ENCODE measurements around the gene ANKRD10. TPM values are rescaled to one million over a fixed set of nuclear protein-coding genes. Genes with fewer than 3 reads are reported as not detected.

The ANKRD10 gene
- total RNA-seq, 1 experiment from 2014 or later = 120 TPM

DNA sequence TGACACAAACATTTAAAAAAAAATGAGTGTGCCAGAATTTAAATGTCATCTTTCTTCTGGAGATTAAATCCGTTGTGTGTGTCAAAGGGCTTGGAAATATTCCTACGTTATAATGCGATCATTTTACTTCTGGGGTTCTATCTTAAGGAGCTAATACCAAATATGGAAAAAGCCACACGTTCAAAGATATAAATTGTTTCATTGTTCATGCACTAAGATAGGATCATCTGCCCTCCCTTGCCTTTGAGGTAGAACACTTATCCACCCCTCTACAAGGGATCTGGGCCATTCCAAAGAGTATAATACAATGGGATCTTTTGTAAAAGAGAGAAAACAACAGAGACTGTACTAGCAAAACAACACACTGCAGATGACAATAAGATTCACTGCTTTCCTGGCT, 64.9 kb downstream of the ANKRD10 start:
- H3K4me1 Mint-ChIP-seq (ENCODE audit: low read depth, unreplicated experiment) = no peaks in the 10 kb centered on the region
- peaks cover 33% of the 10 kb centered on the region for H3K27me3 Mint-ChIP-seq (ENCODE audit: unreplicated experiment)
- no peak overlapping the region for H3K4me3 Mint-ChIP-seq (ENCODE audit: low read depth, unreplicated experiment)
- BruUV-seq (replicated peaks) = no TSS peak
- no peaks in the 10 kb centered on the region for H3K9me3 Mint-ChIP-seq (ENCODE audit: low read depth, unreplicated experiment)
- CTCF ChIA-PET = no interaction called here
- no peak for DNase-seq
- intact Hi-C loops (cut with micrococcal nuclease; ENCODE audit: unreplicated experiment) = no loop called here
- H3K36me3 Mint-ChIP-seq (ENCODE audit: insufficient read depth, unreplicated experiment) = no peaks in the 10 kb centered on the region
- H3K27ac Mint-ChIP-seq (ENCODE audit: unreplicated experiment) = no peak overlapping the region
- no peak for TF ChIP-seq CTCF (IDR thresholded peaks at IDR 0.05; ENCODE audit: unreplicated experiment)

- H3K36me3 Mint-ChIP-seq (ENCODE audit: insufficient read depth, unreplicated experiment) = no peaks in the 10 kb centered on the region
- no peak overlapping the region for H3K27ac Mint-ChIP-seq (ENCODE audit: unreplicated experiment)
- TF ChIP-seq CTCF (IDR thresholded peaks at IDR 0.05; ENCODE audit: unreplicated experiment) = no peak
- no peak for DNase-seq
- no peaks in the 10 kb centered on the region for H3K4me1 Mint-ChIP-seq (ENCODE audit: low read depth, unreplicated experiment)
- intact Hi-C loops (cut with micrococcal nuclease; ENCODE audit: unreplicated experiment) = no loop called here
- H3K4me3 Mint-ChIP-seq (ENCODE audit: low read depth, unreplicated experiment) = no peak overlapping the region
- H3K9me3 Mint-ChIP-seq (ENCODE audit: low read depth, unreplicated experiment) = no peaks in the 10 kb centered on the region
- no TSS peak for BruUV-seq (replicated peaks)
- CTCF ChIA-PET = no interaction called here
- H3K27me3 Mint-ChIP-seq (ENCODE audit: unreplicated experiment) = peaks cover 46% of the 10 kb centered on the region
Measured at GRCh38 chr13:110845520-110845919, 69.3 kb downstream of the ANKRD10 start.

- Mint-ChIP-seq H3K27ac (ENCODE audit: unreplicated experiment) (no peak overlapping the region), H3K4me1 (ENCODE audit: low read depth, unreplicated experiment) (no peaks in the 10 kb centered on the region), H3K36me3 (ENCODE audit: insufficient read depth, unreplicated experiment) (no peaks in the 10 kb centered on the region), H3K27me3 (ENCODE audit: unreplicated experiment) (peaks cover 38% of the 10 kb centered on the region), H3K9me3 (ENCODE audit: low read depth, unreplicated experiment) (no peaks in the 10 kb centered on the region), H3K4me3 (ENCODE audit: low read depth, unreplicated experiment) (no peak overlapping the region)
- no peak for DNase-seq
- BruUV-seq (replicated peaks) = no TSS peak
- TF ChIP-seq CTCF (IDR thresholded peaks at IDR 0.05; ENCODE audit: unreplicated experiment) = no peak
- CTCF ChIA-PET = no interaction called here
- intact Hi-C loops (cut with micrococcal nuclease; ENCODE audit: unreplicated experiment) = no loop called here
Measured at GRCh38 chr13:110841846-110842245, 73.0 kb downstream of the ANKRD10 start.

DNA sequence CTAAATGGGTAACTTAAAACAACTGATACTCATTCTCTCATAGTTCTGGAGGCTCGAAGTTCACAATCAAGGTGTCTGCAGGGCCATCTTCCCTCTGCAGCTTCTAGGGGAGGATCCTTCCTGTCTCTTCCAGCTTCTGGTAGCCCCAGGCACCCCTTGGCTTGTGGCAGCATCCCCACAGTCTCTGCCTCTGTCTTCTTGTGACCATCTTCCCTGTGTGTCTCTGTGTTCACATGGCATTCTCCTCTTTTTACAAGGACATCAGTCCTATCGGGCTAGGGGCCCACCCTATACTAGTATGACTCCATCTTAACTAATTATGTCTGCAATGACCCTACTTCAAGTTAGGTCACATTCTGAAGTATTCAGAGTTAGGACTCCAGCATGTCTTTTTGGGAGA, 73.5 kb downstream of the ANKRD10 start:
- CTCF ChIA-PET = no interaction called here
- intact Hi-C loops (cut with micrococcal nuclease; ENCODE audit: unreplicated experiment) = no loop called here
- TF ChIP-seq CTCF (IDR thresholded peaks at IDR 0.05; ENCODE audit: unreplicated experiment) = no peak
- no peaks in the 10 kb centered on the region for H3K36me3 Mint-ChIP-seq (ENCODE audit: insufficient read depth, unreplicated experiment)
- no peaks in the 10 kb centered on the region for H3K4me1 Mint-ChIP-seq (ENCODE audit: low read depth, unreplicated experiment)
- DNase-seq = no peak
- BruUV-seq (replicated peaks) = no TSS peak
- no peaks in the 10 kb centered on the region for H3K9me3 Mint-ChIP-seq (ENCODE audit: low read depth, unreplicated experiment)
- no peak overlapping the region for H3K4me3 Mint-ChIP-seq (ENCODE audit: low read depth, unreplicated experiment)
- H3K27ac Mint-ChIP-seq (ENCODE audit: unreplicated experiment) = no peak overlapping the region
- peaks cover 34% of the 10 kb centered on the region for H3K27me3 Mint-ChIP-seq (ENCODE audit: unreplicated experiment)

Data from Calu3 (cell line).